NT2/D1 (cell line): ENCODE results near the gene QSOX2.
A peak's percentile ranks its signal among the peaks of the same experiment; 100 is the strongest.

Experiments used
- DNase-seq: peaks from one replicate; pipeline ENCODE4 v3.0.0-alpha.2; 2011; ENCODE audit warnings: low read depth, low spot score
- H3K27me3 ChIP-seq: 2 replicates; pipeline ENCODE4 v1.6.0; 2011; ENCODE audit warnings: mild to moderate bottlenecking; ENCODE audit not compliant: insufficient read length, insufficient read depth
- H3K36me3 ChIP-seq: 2 replicates; pipeline ENCODE4 v1.6.1; 2011; ENCODE audit warnings: mild to moderate bottlenecking, low read length, mixed read lengths; ENCODE audit not compliant: insufficient read depth, insufficient read length
- H3K4me1 ChIP-seq: 2 replicates; pipeline ENCODE4 v1.5.1; 2011; ENCODE audit not compliant: insufficient read depth, insufficient read length
- H3K4me3 ChIP-seq: 2 replicates; pipeline ENCODE4 v1.5.1; 2011; ENCODE audit warnings: low read depth; ENCODE audit not compliant: insufficient read length
- H3K9ac ChIP-seq: 2 replicates; pipeline ENCODE4 v1.6.0; 2011; ENCODE audit warnings: low read depth; ENCODE audit not compliant: insufficient read length
- H3K9me3 ChIP-seq: 2 replicates; pipeline ENCODE4 v1.5.1; 2011; ENCODE audit warnings: mild to moderate bottlenecking, low read length; ENCODE audit not compliant: insufficient read depth
- SUZ12 ChIP-seq: IDR thresholded peaks from 2 replicates; pipeline ENCODE4 v1.6.1; 2011; ENCODE audit not compliant: insufficient read length, insufficient read depth; ENCODE audit errors: extremely low read depth
- YY1 ChIP-seq: IDR thresholded peaks from 2 replicates; pipeline ENCODE4 v1.6.1; 2011; ENCODE audit not compliant: insufficient read length, insufficient read depth
- ZNF274 ChIP-seq: IDR thresholded peaks from 2 replicates; pipeline ENCODE4 v1.6.1; 2011; ENCODE audit warnings: mild to moderate bottlenecking, low read depth, low read length

The QSOX2 gene

GRCh38 chr9:136189394-136190236 lies 56.0 kb downstream of the QSOX2 start:
- Histone ChIP-seq H3K36me3 (no peaks in the 10 kb centered on the region), H3K4me1 (peaks cover 26% of the 10 kb centered on the region), H3K27me3 (peaks cover 49% of the 10 kb centered on the region), H3K4me3 (no peak overlapping the region), H3K9ac (peak overlapping the region; percentile 23), H3K9me3 (no peaks in the 10 kb centered on the region)
- no peak for DNase-seq
- TF ChIP-seq ZNF274, result no peak
- no peak for TF ChIP-seq SUZ12
- no peak for TF ChIP-seq YY1

- H3K9ac ChIP-seq, result peak overlapping the region; percentile 17
- TF ChIP-seq ZNF274 (no peak), YY1 (no peak), SUZ12 (no peak)
- no peak overlapping the region for H3K4me3 ChIP-seq
- DNase-seq, result peak; percentile 79
- H3K27me3 ChIP-seq, result peaks cover 33% of the 10 kb centered on the region
- H3K36me3 ChIP-seq, result no peaks in the 10 kb centered on the region
- H3K9me3 ChIP-seq, result no peaks in the 10 kb centered on the region
- H3K4me1 ChIP-seq, result peaks cover 26% of the 10 kb centered on the region
Measured at GRCh38 chr9:136187683-136188586, 57.7 kb downstream of the QSOX2 start.

- Histone ChIP-seq H3K4me3 (no peak overlapping the region), H3K9me3 (no peaks in the 10 kb centered on the region), H3K27me3 (peaks cover 26% of the 10 kb centered on the region), H3K36me3 (no peaks in the 10 kb centered on the region), H3K9ac (no peak overlapping the region), H3K4me1 (peaks cover 27% of the 10 kb centered on the region)
- no peak for DNase-seq
- TF ChIP-seq ZNF274 (no peak), YY1 (no peak), SUZ12 (no peak)
Measured at GRCh38 chr9:136187197-136187596, 58.4 kb downstream of the QSOX2 start.

GRCh38 chr9:136186386-136186785 lies 59.2 kb downstream of the QSOX2 start:
- no peak overlapping the region for H3K9ac ChIP-seq
- peaks cover 32% of the 10 kb centered on the region for H3K4me1 ChIP-seq
- TF ChIP-seq YY1, result no peak
- TF ChIP-seq SUZ12, result no peak
- no peak for TF ChIP-seq ZNF274
- DNase-seq, result no peak
- no peaks in the 10 kb centered on the region for H3K36me3 ChIP-seq
- H3K9me3 ChIP-seq, result no peaks in the 10 kb centered on the region
- H3K27me3 ChIP-seq, result peaks cover 18% of the 10 kb centered on the region
- H3K4me3 ChIP-seq, result no peak overlapping the region

DNA sequence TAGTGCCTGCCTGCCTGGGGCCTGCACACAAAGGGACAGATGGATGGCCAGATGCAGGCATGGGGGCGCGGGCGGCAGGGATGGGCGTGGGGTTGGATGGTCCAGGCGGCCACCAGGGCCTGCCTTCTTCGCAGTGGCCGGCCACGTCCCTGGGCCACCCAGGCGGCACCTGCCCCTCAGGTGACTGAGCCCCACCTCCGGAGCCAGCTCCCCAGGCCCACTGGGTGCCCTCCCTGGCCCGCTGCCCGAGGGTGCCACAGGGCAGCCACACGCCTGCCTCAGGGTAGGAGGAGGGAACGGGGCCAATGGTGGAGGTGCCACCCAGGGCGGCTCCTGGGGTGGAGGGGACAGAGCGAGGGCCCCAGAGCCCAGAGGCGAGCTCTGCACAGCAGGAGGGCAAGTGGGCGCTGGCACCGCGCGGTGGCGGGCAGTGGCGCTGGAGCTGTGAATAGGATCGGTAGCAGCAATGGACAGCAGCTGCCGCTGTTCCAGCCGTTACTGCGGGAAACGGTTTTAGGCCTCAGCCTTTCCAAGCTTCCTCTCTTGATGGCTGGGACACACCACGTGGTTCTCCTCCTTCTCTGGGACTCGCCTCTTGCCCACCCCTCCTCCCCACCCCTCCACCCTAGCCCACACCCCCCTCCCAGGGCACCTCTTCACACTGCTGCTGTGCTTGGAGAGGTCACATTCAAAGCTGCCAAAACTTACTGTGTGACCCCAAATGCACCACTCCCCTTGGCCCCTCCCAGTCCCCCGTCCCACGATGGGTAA lies 59.8 kb downstream of the QSOX2 start:
- Histone ChIP-seq H3K4me1 (peaks cover 30% of the 10 kb centered on the region), H3K9me3 (no peaks in the 10 kb centered on the region), H3K4me3 (no peak overlapping the region), H3K36me3 (no peaks in the 10 kb centered on the region), H3K9ac (no peak overlapping the region), H3K27me3 (peaks cover 12% of the 10 kb centered on the region)
- TF ChIP-seq SUZ12, result no peak
- TF ChIP-seq YY1, result no peak
- TF ChIP-seq ZNF274, result no peak
- DNase-seq, result no peak

- no peak for DNase-seq
- H3K4me1 ChIP-seq, result peaks cover 25% of the 10 kb centered on the region
- H3K36me3 ChIP-seq, result no peaks in the 10 kb centered on the region
- no peak overlapping the region for H3K4me3 ChIP-seq
- peaks cover 4% of the 10 kb centered on the region for H3K27me3 ChIP-seq
- H3K9me3 ChIP-seq, result no peaks in the 10 kb centered on the region
- H3K9ac ChIP-seq, result no peak overlapping the region
- TF ChIP-seq SUZ12 (no peak), YY1 (no peak), ZNF274 (no peak)
Measured at GRCh38 chr9:136185066-136185465, 60.5 kb downstream of the QSOX2 start.
